Suprapubic skin (tissue), 4 donors: ENCODE data around the gene TMIGD1. TPM values are rescaled to one million over a fixed set of nuclear protein-coding genes. Genes with fewer than 3 reads are reported as not detected.

ENCODE experiments used
- DNase-seq, 2 donors: peaks; one replicate each; pipeline ENCODE4 v3.0.0-alpha.2; 2019; ENCODE audit warnings: low spot score in 2 of 2
- H3K27ac ChIP-seq: fragments of 200-600 bp; sonication (generic); one replicate; pipeline ENCODE4 v1.5.1; 2019
- H3K27me3 ChIP-seq: fragments of 200-600 bp; sonication (generic); one replicate; pipeline ENCODE4 v1.5.1; 2019
- H3K36me3 ChIP-seq: fragments of 200-600 bp; sonication (generic); one replicate; pipeline ENCODE4 v1.5.1; 2019
- H3K4me1 ChIP-seq: fragments of 200-600 bp; sonication (generic); one replicate; pipeline ENCODE4 v1.5.1; 2019
- H3K4me3 ChIP-seq: fragments of 200-600 bp; sonication (generic); one replicate; pipeline ENCODE4 v1.5.1; 2019; ENCODE audit warnings: mild to moderate bottlenecking
- H3K9me3 ChIP-seq: fragments of 200-600 bp; sonication (generic); one replicate; pipeline ENCODE4 v1.5.1; 2019
- EP300 ChIP-seq: sonication (generic); formaldehyde crosslinking; IDR thresholded peaks from one replicate; pipeline ENCODE4 v1.6.1; 2017; ENCODE audit warnings: antibody characterized with exemption
- POLR2A ChIP-seq, 2 donors: fragments of 450-650 bp; IDR thresholded peaks; one replicate each; pipeline ENCODE4 v1.6.1; 2017; ENCODE audit warnings: antibody characterized with exemption in 2 of 2, mild to moderate bottlenecking in 2 of 2, moderate library complexity in 2 of 2
- POLR2AphosphoS5 ChIP-seq, 3 donors: sonication (generic); formaldehyde crosslinking; IDR thresholded peaks; one replicate each; pipeline ENCODE4 v1.6.1; 2017; ENCODE audit warnings: antibody characterized with exemption in 3 of 3
- WGBS: methylation state at CpG from one replicate; pipeline ENCODE4 v1.1.5; 2018; 5-methylcytosine and 5-hydroxymethylcytosine counted together
- total RNA-seq, 4 donors: library from RNA; depleted of rRNA; stranded (reverse); fragments of >200 nt; gene quantifications; one replicate each; pipeline ENCODE4 v1.1.0, GENCODE V29; 2016
- TF ChIP-seq, protein P1 (sequence below), 2 donors: fragments of 200-600 bp in 1 of 2; fragments of 450-650 bp in 1 of 2; sonication (generic) in 1 of 2; IDR thresholded peaks; one replicate each; pipeline ENCODE4 v1.5.1; 2016 to 2019; ENCODE audit warnings: antibody characterized with exemption in 2 of 2, mild to moderate bottlenecking in 1 of 2, moderate library complexity in 1 of 2

TMIGD1 gene
- total RNA-seq, 4 donors from 2014 or later = 0.45 TPM; not detected in 3

DNA sequence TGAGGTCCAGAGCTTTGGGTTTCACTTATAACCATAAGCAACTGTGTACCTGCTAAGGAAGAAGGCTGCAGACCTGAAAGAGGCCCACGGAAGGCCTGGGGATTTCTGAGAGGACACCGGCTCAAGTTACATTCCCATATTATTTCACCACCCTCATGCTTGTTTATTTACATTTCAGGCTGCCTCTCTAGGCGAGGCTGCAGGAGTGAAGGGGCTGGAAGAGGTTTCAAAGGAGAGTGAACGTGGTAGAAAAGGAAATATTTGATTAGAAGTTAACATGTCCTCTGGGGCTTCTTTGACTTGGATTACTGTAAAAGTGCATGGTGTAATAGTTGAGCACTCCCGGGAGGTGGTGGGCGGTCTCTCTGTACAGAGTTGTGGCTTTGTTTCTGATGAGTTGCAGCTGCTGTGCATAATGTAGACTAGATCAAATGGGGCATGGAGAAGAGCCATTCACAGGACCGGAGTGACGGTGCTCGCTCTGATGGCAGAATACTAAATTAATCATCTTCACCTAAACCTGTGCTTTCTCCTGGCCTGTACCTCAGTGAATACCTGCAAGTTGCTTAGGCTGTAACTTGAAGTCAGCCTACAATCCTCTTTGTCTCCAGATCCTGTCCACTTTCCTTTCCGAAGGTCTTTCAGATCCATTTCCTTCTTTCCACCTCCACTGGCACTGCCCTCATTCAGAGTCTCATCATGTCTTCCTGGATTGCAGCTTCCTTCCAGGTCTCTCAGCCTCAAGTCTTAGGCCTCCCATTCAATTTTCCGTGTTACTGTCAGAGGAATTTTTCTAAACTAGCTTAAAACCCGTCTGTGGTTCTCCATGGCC, 43.0 kb upstream of the TMIGD1 start:
- peaks cover 33% of the 10 kb centered on the region for H3K4me1 ChIP-seq
- H3K9me3 ChIP-seq = no peaks in the 10 kb centered on the region
- H3K4me3 ChIP-seq = no peak overlapping the region
- H3K36me3 ChIP-seq = no peaks in the 10 kb centered on the region
- no peaks in the 10 kb centered on the region for H3K27me3 ChIP-seq
- no peak for DNase-seq
- no peak overlapping the region for H3K27ac ChIP-seq
- TF ChIP-seq POLR2AphosphoS5 (IDR thresholded peaks at IDR 0.05) (no peak), POLR2A (IDR thresholded peaks at IDR 0.05) (no peak), EP300 (no peak)
- TF ChIP-seq, protein P1, sequence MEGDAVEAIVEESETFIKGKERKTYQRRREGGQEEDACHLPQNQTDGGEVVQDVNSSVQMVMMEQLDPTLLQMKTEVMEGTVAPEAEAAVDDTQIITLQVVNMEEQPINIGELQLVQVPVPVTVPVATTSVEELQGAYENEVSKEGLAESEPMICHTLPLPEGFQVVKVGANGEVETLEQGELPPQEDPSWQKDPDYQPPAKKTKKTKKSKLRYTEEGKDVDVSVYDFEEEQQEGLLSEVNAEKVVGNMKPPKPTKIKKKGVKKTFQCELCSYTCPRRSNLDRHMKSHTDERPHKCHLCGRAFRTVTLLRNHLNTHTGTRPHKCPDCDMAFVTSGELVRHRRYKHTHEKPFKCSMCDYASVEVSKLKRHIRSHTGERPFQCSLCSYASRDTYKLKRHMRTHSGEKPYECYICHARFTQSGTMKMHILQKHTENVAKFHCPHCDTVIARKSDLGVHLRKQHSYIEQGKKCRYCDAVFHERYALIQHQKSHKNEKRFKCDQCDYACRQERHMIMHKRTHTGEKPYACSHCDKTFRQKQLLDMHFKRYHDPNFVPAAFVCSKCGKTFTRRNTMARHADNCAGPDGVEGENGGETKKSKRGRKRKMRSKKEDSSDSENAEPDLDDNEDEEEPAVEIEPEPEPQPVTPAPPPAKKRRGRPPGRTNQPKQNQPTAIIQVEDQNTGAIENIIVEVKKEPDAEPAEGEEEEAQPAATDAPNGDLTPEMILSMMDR (IDR thresholded peaks at IDR 0.05) = no peak
- 72% methylated on average over 12 of the region's 12 CpGs for WGBS

DNA sequence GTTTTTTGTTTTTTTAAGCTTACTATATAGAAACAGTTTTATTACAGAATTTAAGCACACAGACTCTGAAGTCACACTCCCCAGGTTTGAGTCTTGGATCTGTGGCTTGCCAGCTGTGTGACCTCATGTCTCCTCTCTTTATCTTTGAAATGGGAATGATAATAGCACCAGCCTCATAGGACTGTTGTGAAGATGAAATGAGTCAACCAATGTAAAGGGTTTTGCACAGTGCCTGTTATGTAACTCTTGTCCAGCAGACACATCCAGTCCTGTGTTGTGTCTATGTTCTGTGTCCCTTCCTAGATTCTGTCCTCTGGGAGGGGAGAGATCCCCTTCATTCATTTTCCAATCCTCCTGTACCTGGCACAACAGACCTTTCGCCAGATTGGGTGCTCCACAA, 41.8 kb upstream of the TMIGD1 start:
- TF ChIP-seq, protein P1 (IDR thresholded peaks at IDR 0.05) = no peak
- TF ChIP-seq POLR2AphosphoS5 (IDR thresholded peaks at IDR 0.05) (no peak), POLR2A (IDR thresholded peaks at IDR 0.05) (no peak), EP300 (no peak)
- no peak for DNase-seq
- WGBS = 100% methylated on average over 1 of the region's 1 CpG
- Histone ChIP-seq H3K9me3 (no peaks in the 10 kb centered on the region), H3K4me3 (no peak overlapping the region), H3K36me3 (no peaks in the 10 kb centered on the region), H3K27me3 (no peaks in the 10 kb centered on the region), H3K4me1 (peaks cover 22% of the 10 kb centered on the region), H3K27ac (no peak overlapping the region)

DNA sequence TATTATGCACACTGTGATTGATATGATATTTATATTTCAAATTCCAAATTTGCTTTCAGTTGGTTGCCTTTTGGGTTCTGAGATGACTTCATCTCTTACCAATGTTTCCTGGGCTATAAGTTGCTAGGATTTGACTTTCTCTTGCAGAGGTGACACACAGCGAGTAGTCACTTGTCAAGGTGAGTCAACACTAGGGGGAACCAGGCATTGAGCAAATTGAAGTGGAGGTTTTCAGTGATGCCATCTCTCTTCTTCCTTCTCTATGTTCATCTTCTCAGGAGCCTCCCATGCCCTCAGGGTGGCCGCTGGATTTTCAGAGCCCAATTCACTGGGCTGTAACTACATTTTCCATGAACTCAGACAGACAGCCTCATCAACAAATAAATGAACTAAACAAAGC, 38.9 kb upstream of the TMIGD1 start:
- TF ChIP-seq POLR2A (IDR thresholded peaks at IDR 0.05) (no peak), EP300 (no peak), POLR2AphosphoS5 (IDR thresholded peaks at IDR 0.05) (no peak)
- TF ChIP-seq, protein P1 (IDR thresholded peaks at IDR 0.05) = no peak
- Histone ChIP-seq H3K27ac (no peak overlapping the region), H3K36me3 (no peaks in the 10 kb centered on the region), H3K4me1 (peaks cover 2% of the 10 kb centered on the region), H3K4me3 (no peak overlapping the region), H3K9me3 (no peaks in the 10 kb centered on the region), H3K27me3 (no peaks in the 10 kb centered on the region)
- WGBS = 48% methylated on average over 2 of the region's 2 CpGs
- no peak for DNase-seq

DNA sequence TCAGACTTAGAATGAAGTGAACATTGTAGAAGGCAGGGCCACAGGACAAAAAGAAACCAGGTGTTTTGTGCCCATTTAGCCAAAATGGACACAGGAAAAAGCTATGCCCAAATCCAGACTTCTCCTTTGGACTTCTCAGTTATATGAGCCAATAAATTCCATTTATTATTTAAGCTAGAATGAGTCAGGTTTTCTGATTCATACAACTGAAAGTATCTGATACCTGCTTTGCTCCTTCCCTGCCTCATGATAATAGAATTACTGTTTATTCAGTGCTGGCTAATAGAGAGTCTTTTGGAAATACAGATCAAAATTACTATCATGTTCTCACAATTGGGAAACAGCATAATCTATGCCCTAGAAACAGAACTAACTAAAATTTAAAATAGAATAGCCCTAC, 36.1 kb upstream of the TMIGD1 start:
- Histone ChIP-seq H3K36me3 (no peaks in the 10 kb centered on the region), H3K4me1 (no peaks in the 10 kb centered on the region), H3K27me3 (no peaks in the 10 kb centered on the region), H3K27ac (no peak overlapping the region), H3K9me3 (no peaks in the 10 kb centered on the region), H3K4me3 (no peak overlapping the region)
- TF ChIP-seq EP300 (no peak), POLR2AphosphoS5 (IDR thresholded peaks at IDR 0.05) (no peak), POLR2A (IDR thresholded peaks at IDR 0.05) (no peak)
- TF ChIP-seq, protein P1 (IDR thresholded peaks at IDR 0.05) = no peak
- no peak for DNase-seq

DNA sequence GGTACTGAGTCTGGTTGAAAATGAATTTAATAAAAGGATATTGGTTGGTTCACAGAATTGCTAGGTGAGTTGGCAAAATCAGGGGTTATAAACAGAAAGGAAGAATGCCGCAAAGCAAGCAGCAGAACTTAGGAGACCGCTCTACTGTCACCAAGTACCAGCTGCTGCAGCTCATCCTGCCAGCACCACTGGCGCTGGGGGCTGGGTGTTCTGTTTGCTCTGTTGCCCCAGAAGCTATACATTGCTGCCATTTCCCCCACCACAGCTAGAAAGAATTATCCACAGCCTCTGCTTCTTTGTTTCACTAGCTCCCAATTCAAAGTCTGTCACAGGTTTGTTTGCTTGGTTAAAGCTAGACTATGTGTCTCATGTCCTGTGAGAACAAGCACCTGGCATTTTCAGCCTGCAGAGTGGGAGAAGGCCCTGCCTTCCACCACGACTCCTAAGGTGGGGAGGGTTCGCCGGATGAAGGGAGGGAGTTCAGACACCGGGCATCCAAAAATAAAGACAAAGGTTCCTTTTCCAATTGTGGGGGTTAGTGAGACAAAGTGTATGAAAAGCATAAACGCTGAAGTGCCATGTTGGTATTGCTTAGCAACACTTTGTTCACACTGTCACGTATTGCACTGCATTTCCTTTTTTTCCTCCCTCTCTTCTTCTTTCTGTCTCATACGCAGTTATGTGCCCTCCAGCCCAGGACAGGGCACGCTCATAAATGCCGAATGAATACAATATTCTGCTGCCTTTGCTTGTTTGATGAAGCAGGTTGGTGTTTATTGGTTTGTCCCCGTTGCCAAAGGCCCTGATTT, 35.3 kb upstream of the TMIGD1 start:
- TF ChIP-seq POLR2AphosphoS5 (IDR thresholded peaks at IDR 0.05) (no peak), POLR2A (IDR thresholded peaks at IDR 0.05) (no peak), EP300 (no peak)
- TF ChIP-seq, protein P1 (IDR thresholded peaks at IDR 0.05) = no peak
- Histone ChIP-seq H3K36me3 (no peaks in the 10 kb centered on the region), H3K9me3 (no peaks in the 10 kb centered on the region), H3K27me3 (no peaks in the 10 kb centered on the region), H3K4me3 (no peak overlapping the region), H3K4me1 (no peaks in the 10 kb centered on the region), H3K27ac (no peak overlapping the region)
- 83% methylated on average over 13 of the region's 13 CpGs for WGBS
- no peak for DNase-seq
